ENCODE results near the gene EFNA3.

EFNA3 gene

DNA sequence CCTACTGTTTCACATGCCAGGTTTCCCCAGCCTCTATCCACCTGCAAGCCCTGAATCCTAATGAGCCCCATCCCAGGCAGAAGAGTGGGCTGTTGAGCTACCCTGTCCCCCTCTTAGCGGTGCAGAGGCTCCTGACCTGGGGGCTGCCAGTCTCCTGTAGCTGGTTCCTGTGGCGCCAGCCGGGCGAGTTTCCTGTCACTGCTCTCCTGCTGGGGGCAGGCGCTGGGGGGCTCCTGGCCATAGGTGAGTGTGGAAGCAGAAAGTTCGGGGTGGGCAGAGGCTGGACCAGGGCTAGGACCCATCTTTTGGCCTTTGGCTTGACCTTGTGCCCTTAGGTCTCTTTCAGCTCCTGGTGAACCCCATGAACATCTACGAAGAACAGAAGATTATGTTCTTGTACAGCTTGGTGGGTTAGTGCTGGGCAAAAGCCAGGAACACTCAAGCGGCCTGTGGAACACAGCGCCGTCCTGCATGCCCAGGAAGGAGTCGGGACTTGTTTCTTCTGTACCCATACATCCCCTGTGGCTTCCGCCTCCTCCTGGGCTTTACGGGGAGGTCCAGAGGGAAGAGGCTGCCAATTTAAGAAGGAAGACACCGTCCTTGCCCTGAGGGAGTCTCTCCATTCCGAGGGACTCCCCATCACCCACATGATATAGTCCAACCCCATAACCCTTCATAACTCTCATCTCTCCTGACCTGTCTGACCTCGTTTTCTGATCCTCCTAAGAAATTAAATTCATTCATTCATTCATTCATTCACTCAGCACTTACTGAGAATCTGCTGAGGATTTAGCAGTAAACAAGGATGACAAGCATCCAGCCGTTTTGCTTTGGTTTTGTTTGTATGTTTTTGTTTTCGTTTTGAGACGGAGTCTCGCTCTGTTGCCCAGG is 44.1 kb upstream of the EFNA3 start:
- TF ChIP-seq, protein P1, sequence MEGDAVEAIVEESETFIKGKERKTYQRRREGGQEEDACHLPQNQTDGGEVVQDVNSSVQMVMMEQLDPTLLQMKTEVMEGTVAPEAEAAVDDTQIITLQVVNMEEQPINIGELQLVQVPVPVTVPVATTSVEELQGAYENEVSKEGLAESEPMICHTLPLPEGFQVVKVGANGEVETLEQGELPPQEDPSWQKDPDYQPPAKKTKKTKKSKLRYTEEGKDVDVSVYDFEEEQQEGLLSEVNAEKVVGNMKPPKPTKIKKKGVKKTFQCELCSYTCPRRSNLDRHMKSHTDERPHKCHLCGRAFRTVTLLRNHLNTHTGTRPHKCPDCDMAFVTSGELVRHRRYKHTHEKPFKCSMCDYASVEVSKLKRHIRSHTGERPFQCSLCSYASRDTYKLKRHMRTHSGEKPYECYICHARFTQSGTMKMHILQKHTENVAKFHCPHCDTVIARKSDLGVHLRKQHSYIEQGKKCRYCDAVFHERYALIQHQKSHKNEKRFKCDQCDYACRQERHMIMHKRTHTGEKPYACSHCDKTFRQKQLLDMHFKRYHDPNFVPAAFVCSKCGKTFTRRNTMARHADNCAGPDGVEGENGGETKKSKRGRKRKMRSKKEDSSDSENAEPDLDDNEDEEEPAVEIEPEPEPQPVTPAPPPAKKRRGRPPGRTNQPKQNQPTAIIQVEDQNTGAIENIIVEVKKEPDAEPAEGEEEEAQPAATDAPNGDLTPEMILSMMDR (IDR thresholded peaks at IDR 0.05; ENCODE audit: low read depth, low read length, missing control alignments) = no peak
- DNase-seq (ENCODE audit: low read depth) = no peak
- in situ Hi-C loops (cut with HindIII; ENCODE audit: low sequenced_read_pairs) = no loop called here
- no peak overlapping the region for H3K4me3 ChIP-seq (ENCODE audit: low read depth, low read length)

DNA sequence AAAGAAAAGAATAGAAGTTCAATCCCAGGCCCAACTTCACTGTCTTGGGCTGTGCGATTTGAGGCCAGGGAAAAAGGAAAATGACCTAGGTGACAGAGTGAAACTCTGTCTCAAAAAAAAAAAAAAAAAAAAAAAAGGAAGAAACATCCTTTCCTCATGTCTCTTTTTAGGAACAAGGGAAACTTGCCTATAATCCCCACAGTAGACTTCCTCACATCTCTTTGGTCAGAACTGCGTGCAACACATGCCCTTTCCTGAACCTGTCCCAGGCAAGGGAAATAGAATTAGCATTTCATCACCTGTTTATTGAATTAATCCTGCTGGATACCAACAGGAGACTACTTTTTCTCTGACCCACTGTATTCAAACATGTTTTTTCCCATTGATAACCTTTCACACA is 42.7 kb upstream of the EFNA3 start:
- TF ChIP-seq, protein P1 (IDR thresholded peaks at IDR 0.05; ENCODE audit: low read depth, low read length, missing control alignments) = no peak
- in situ Hi-C loops (cut with HindIII; ENCODE audit: low sequenced_read_pairs) = no loop called here
- no peak overlapping the region for H3K4me3 ChIP-seq (ENCODE audit: low read depth, low read length)
- no peak for DNase-seq (ENCODE audit: low read depth)

DNA sequence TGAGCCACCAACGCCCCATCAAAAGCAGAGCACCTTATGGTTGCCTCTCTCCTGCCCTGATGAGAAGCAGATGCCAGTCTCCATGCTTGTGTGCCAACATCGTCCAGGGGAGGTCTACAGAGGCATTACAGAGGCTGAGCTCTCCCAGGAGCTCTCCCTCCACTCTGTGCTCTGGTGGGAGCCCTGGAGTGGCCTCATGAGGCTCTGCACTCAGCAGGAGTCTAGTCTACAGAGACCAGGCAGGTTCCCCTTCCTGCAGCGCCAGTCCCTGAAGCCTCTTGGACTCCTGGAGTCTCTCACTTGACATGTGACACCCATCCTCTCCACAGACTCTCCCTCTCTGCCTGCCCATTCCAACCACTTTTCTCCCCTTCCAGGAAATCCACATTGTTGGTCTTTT is 41.6 kb upstream of the EFNA3 start:
- TF ChIP-seq, protein P1 (IDR thresholded peaks at IDR 0.05; ENCODE audit: low read depth, low read length, missing control alignments) = no peak
- DNase-seq (ENCODE audit: low read depth) = no peak
- in situ Hi-C loops (cut with HindIII; ENCODE audit: low sequenced_read_pairs) = no loop called here
- H3K4me3 ChIP-seq (ENCODE audit: low read depth, low read length) = no peak overlapping the region

DNA sequence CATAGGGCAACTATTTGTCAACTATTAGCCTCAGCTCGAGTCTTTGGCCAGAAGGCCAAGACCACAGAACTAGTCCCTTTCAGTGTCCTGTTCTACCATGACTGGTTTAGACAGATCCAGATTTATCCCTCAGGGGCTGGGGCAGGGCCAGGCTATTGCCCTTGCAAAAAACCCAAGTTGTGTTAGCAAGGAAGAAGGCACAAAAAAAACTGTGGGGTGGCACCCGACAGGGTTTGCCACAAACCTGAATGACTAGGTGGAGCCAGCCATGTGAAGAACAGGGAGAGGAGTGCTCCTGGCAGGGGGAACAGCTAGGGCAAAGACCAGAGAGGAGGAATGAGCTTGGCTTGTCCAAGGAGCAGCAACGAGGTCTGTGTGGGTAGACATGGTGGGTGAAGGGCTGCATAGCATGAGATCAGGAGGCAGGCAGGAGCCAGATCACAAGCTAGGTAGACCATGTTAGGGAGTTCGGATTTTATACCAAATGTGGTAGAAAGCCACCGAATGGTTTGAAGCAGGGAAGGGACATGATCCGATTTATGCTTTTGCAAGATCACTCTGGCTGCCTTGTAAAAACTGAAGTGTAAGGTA is 40.7 kb upstream of the EFNA3 start:
- TF ChIP-seq, protein P1 (IDR thresholded peaks at IDR 0.05; ENCODE audit: low read depth, low read length, missing control alignments) = no peak
- in situ Hi-C loops (cut with HindIII; ENCODE audit: low sequenced_read_pairs) = no loop called here
- H3K4me3 ChIP-seq (ENCODE audit: low read depth, low read length) = no peak overlapping the region
- no peak for DNase-seq (ENCODE audit: low read depth)

DNA sequence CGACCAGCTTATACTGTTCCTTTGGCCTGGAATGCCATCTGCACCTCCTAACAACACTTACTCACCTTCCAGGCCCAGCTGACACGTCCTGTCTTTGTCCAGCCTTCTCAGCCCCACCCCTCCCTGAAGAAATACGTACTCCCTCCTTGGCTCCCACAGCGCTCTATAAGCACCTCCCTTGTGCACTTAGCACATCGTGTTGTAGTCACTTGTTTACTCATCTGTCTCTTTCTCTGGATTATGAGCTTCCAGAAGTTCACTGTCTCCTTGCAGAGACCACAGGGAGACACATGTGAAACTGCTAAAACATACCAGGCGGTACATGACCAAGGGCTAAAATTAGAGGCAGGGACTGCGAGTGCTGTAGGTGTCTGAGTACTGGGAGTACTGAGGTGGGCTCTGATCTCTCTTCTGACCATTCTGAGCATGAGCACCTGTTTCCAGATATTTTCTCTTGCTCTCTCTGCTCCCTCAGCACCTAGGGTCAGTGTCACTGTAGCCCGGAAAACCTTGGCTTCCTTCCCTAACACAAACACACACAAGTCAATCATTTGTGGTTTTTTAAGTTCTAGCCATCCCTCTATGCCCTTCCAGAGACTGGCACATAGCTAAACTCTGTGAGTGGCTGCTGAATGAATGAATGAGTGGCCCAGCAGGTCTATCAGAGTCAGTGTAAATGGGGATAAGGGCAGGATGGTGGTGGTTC is 39.9 kb upstream of the EFNA3 start:
- no peak overlapping the region for H3K4me3 ChIP-seq (ENCODE audit: low read depth, low read length)
- in situ Hi-C loops (cut with HindIII; ENCODE audit: low sequenced_read_pairs) = no loop called here
- DNase-seq (ENCODE audit: low read depth) = no peak
- TF ChIP-seq, protein P1 (IDR thresholded peaks at IDR 0.05; ENCODE audit: low read depth, low read length, missing control alignments) = no peak

DNA sequence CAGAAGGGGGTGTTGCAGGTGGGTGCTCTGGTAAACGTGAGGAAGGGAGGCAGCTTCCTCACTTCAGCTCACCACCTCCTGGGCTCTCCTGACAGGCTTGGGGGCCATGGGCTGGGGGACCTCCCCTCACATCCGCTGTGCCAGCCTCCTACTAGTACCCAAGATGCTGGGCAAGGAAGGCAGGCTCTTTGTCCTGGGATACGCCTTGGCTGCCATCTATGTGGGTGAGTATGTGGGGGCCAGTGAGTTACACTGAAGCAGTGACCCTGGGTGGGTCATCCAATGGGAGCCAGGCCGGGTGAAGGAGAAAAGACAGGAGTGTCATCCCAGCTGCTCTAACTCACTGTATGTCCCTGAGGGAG is 39.3 kb upstream of the EFNA3 start:
- TF ChIP-seq, protein P1 (IDR thresholded peaks at IDR 0.05; ENCODE audit: low read depth, low read length, missing control alignments) = no peak
- no peak for DNase-seq (ENCODE audit: low read depth)
- no peak overlapping the region for H3K4me3 ChIP-seq (ENCODE audit: low read depth, low read length)
- in situ Hi-C loops (cut with HindIII; ENCODE audit: low sequenced_read_pairs) = no loop called here
